Glomerular endothelial cell (primary cell): ENCODE results near the gene BBS4. TPM values are rescaled to one million over a fixed set of nuclear protein-coding genes. Genes with fewer than 3 reads are reported as not detected.

ENCODE experiments used
- DNase-seq: peaks from one replicate; pipeline ENCODE4 v3.0.0-alpha.2; 2011; ENCODE audit warnings: low read depth, low spot score; ENCODE audit errors: extremely low read depth
- total RNA-seq: library from RNA; depleted of rRNA; stranded (reverse); fragments of >200 nt; gene quantifications from 2 replicates; pipeline ENCODE4 v1.2.3, GENCODE V29; 2015

Gene BBS4
- total RNA-seq, 1 donor from 2014 or later = 9.7 TPM

DNA sequence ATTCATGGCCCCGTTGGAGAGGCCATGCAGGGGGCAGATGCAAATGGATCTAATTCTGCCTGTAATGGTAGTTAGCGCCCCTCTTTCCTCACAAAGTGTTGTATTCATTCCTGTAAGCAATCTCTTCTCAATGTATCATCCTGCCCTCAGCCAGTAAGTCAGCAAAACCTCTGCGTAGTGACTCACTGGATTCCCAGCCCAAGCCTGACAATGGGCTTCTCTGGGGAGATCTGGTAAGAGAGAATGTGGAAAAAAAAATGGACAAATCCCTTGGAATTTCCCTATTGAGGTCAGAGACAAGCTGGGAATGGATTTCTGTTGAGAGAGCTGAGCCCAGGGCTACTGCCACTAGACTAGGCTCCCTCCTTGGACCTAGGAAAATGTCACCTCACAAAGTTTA is 72.2 kb downstream of the BBS4 start:
- no peak for DNase-seq

DNA sequence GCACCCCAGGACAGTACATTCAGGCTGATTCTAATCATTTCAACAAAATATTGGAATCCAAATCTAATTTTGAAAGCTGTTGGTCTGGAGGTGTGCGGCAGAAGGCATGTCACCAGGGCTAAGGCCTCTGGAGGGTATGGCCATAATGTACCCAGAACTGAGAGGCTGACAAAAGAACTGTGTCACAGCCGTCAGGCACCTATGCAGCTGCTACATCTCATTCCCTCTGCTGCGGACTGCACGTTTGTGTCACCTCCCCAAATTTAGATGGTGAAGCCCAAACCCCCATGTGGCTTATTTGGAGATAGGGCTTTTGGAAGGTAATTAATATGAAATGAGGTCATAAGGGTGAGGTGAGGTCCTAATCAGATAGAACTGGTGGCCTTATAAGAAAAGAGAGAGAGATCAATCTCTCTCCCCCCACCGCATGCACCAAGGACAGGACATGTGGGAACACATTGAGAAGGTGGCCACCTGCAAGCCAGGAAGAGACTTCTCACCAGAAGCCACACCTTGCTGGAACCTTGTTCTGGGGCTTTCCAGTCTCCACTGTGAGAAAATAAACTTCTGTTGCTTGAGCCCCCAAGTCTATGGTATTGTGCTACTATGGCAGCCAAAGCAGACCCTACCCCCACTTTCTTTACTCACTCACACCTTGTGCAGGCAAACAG is 74.7 kb downstream of the BBS4 start:
- DNase-seq = no peak

DNA sequence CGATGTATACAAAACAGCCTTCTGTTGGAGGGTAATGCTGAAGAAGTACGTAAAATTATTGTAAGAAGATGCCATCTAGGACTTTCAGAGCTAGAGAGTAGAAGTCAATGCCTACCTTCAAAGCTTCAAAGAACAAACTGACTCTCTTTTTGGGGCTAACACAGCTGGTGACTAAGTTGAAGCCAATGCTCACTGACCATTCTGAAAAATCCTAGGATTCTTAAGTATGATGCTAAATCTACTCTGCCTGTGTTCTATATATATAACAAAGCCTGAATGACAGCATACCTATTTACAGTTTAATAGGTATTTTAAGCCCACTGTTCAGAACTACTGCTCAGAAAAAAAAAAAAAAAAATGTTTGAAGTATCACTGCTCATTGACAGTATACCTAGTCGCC is 78.6 kb downstream of the BBS4 start:
- DNase-seq = no peak

DNA sequence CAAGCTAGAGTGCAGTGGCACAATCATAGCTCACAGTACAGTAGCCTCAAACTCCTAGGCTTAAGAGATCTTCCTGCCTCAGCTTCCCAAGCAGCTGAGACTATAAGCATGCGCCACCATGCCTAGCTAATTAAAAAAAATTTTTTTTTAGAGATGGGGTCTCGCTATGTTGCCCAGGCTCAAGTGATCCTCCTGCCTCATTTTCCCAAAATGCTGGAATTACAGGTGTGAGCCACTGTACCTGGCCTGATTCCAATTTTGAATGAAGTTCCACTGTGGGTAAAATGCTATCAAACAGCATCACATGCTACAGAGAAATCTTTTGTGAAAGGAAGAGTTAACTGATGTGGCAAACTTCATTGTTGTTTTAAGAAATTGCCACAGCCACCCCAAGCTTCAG is 80.0 kb downstream of the BBS4 start:
- DNase-seq = no peak

DNA sequence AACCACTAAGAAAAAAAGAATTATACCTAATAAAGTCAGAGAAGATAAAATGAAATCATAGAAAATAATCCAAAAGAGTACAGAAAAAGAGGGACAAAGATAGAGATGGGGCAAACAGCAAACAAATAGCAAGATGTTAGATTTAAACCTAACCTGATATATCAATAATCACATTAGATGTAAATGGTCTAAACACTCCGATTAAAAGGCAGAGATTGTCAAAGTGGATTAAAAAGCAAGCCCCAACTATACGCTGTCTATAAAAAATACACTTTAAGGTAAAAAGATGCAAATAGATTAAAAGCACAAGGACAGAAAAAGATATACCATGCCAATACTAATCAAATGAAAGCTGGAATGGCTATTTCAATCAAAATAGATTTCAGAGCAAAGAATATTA is 80.8 kb downstream of the BBS4 start:
- DNase-seq = no peak

DNA sequence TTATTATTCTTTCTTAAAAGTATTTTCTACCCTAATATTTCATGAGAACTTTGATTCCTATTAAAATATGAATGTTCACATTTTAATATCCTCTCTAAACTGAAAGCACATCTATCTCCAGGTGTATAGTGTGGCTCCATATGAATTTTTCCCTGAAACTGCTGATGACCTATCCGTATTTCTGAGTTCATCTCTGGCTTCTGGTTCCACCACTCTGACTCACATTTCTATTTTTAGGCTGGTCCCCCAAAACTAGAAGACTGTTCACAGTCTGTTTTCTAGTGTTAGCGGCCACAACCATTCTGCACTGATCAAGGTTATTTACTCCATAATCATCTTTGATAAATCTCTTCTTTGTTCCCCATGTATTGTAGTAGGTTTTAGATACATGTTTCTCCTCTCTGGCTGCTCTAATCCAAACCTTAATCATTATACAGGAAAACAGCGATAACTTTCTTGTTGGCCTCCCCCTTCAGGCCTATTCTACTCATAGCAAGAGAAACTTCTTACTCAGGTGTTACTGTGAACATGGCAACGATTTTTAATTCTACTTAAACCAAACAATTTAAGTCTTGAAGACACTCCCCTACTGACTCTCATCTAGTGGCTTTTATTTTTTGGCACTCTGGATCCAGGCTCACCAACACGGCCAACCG is 84.8 kb downstream of the BBS4 start:
- no peak for DNase-seq

DNA sequence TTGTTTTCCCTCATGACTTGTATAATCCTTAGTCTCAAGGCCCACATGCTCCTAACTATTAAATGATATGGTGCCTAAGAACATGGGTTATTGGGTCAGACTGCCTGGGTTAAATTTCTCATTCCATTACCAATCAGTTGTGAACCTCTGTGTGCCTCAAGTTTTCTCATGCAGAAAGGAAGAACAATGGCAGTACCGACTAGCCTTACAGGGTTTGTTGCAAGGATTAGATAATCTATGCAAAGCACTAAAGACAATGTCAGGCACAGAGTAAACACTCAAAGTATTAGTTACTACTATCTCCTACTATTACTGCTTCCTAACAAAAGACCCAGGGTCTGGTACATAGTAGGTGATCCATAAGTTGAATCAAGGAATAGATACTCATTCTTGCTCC is 85.3 kb downstream of the BBS4 start:
- no peak for DNase-seq

DNA sequence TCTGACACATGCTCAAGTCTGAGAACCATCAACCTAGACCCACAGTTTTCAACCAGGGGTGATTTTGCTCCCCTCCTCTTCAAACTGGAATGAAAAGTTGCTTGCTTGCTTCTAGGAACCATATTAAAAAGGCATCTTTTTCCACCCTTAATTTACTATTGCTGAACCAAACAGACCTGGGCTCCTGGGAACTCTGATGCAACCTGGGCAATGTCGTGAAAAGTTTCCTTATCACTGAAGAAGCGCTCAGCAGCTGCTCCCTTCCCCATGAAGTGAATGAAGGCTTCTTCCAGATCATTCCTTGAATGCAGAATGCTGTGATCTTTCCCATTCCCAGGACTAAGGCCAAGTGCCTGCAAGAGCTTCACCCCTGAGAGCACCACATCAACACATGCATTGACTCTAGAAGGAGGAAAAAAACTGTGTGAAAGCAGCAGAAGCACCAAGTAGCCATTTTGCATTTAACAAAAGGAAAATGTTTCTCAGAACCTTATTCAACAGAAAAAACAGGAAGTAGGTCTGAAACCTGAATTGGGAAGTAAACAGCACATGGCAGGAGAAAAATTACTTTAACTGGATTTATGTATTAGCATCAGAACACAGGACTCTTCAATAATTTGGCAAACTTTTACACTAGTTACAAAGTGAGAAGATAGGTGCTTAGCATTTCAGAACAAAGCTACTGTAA is 88.8 kb downstream of the BBS4 start:
- DNase-seq = no peak

DNA sequence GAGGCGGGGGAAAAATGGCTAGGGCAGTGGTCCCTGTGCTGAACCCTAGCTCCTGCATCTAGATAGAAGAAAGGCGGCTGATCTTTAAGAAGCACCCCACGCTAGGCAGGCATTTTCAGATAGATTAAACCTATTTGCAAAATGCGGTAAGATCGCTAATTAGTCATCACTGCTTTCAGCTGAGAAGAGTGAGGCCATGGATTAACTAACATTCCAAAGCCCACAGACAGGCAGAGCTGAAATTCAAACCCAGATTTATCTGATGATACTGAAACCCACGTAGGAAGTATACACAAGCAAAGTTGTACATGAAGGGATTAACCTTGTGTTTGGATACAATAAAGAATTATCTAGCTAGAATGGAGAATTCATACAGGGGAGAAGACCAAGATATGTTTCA is 92.8 kb downstream of the BBS4 start:
- no peak for DNase-seq

DNA sequence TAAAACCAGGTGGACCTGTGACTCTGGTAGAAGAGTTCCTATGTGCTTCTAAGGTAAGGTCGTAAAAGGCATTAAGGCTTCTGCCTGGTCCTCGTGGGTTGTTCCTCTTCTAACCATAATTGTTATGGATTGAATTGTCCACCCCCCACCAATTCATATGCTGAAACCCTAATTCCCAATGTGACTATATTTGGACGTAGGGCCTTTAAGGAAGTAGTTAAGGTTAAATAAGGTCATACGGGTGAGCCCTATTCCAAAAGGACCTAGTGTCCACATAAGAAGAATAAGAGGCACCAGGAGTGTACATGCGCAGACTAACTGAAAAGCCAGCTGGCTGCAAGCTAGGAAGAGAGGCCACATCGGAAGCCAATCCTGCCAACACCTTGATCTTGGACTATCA is 95.6 kb downstream of the BBS4 start:
- DNase-seq = no peak

DNA sequence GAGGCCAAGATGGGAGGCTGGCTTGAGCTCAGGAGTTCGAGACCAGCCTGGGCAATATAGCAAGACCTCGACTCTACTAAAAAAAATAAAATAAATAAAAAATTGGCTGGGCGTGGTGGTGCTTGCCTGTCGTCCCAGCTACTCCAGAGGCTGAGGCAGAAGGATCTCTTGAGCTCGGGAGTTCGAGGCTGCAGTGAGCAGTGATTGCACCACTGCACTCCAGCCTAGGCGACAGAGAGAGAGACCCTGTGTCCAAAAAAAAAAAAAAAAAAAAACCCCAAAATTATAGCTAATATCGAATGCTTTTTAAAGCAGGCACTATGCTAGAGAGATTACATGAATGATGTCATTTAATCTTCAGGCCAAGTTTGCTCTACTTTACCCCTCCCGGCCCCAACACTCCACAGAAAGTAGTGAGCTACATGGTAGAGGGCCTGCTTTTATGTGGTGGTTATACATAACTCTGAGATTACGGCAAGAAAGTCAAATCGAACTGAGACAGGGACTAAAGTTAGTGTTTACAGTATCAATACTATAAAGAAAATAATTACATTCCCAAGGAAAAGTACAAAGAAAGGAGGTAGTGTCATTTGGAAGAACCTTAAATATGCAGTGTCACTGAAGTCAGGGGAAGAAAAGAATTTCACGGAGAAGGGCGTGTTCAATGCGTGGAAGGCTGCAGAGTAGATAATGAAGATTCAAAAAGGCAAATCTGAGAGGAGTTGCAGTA is 96.4 kb downstream of the BBS4 start:
- DNase-seq = no peak

DNA sequence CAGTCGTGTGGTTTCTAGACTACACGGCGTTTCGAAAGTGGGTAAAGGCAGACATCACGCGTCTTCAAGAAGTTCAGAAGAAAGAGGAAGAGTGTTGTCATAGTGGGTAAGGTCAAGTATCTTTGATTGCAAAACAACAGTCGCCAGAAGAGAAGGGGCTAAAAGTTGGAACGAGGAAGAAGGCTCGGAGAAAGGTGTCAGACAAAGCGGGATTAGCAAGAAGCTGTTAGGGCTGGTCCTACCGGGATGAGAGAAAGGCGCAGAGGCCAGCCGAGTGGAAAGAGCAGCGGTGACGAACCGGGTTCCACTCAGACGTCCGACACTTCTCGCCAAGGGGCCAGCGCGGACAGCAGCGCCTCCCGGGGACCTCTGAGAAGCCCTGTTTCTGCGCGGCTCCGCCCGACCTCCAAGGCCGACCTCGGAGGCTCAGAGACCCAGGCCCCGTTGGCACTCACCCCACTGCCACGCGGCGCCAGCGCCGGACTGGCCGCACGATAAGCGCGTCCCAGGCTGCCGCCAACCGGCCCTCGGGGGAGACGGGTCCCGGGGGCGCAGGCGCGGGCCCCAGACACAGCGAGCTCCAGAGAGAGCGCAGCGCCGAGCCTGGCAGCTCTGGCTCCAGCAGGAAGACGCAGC is 97.1 kb downstream of the BBS4 start:
- DNase-seq = no peak

DNA sequence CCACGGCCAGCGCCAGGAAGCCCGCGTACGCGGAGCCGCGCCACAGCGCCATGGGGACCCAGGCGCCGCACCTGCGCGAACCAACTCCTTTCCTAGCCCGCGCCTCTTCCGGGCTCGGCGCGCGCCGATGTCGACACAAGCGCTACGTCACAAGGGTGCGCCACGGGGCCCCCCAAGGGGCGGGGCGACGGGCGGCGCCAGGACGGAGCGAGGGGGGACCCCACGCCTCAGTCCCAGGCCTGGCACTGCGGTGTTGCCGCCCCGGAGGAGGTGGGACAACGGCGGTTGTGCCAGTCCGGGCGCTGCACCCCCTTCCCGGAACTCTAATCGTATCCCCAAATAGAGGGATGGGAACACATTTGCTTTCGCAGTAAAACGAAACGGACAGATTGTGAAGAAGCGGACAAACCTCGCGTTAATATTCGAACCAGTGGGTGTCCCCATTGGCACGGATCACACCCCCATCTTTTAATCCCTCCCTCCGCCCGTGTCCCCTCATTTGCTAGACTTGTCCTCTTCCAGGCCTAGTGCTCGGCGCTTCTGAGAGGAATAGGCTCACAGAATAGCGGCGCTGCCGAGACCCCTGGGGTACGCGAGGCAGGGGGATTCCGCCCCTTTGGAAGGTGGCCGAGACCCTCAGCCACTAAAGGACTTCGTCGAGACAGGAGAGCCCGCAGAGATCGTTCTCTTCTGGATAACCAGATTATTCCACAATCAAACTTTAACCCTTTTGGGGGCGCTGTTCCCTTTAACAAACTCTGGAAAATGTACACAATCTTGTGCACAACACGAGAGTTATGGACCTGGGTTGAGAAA is 97.8 kb downstream of the BBS4 start, which contains the start of gene ADPGK:
Gene ADPGK, minus strand, starts transcription at position 119 of the 816 bp plus-strand sequence. Its CDS starts 67 bp downstream, at position 52.
- DNase-seq = peak; percentile 60

DNA sequence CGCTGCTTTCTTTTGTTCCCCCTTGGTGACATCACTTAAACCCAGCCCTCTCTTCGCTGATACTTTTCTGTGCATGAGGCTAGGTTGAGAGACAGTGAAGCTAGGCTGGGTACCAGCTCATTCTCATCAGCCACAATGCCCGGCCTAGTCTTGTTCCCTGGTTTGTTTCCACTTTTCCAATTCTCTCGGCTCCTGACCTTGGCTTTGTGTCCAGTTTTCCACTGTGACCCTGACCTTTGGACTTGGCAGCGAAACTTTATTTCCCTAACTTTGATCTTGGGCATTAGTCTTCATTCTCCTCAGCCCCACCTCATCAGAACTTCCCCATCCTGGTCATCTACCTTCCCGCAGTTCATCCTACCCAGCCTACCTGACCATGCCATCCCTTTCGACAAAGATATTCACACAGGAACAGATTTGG is 98.5 kb downstream of the BBS4 start:
- no peak for DNase-seq

DNA sequence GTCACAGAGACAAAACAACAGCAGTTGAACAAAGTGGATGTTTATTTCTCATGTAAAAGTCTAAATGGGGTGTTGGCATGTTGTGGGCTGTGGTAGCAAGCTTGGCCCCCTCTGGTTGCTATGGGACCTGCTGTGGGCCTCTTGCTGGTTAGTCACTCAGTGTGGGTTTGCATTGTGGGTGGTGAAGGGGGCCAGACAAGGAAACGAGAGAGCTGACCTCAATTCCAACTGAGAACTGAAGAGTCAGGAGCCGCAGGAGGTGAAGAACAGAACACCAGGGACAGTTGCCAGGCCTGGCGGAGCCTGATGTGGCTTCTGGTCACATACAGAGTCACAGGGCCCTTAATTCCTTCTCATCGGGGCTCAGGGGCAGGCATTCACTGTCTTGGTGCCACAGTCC is 99.4 kb downstream of the BBS4 start:
- DNase-seq = no peak

DNA sequence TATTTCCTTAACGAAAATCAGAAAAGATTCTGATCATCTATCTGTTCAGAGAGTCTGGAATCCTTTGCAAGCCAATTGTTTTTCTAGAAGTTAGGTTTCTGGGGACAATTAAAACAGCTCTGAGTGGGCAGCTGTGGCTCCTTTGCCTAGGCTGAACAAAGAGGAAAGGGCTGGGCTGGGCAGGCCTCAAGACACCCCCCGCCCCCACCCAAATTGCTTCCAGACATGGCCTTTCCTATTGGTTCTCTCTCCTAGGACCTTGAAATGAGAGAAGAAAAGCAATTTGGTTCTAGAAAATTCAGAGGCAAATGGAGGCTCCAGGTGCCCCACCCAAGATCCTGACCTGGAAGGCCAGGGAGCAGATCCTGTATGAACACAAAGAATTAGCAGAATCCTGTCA is 99.8 kb downstream of the BBS4 start:
- DNase-seq = no peak

DNA sequence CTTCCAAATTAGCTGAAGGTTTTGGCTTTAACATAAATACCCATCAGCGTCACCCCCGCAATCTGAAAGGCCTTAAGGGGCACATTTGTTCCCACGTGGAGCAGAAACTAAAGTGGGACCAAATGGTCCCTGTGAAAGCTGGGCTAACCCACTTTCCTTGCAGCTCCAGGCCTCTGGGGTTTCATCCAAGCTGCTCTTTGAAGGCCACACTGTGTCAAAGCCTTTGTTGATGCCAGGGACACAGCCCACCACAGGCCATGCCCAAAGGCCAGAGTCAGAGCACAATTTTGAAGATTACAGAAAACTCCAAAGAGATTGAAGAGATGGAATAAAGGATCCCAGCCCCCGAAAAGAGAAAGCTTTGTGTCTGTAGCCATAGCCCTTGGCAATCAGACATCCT is 100.2 kb downstream of the BBS4 start:
- no peak for DNase-seq

DNA sequence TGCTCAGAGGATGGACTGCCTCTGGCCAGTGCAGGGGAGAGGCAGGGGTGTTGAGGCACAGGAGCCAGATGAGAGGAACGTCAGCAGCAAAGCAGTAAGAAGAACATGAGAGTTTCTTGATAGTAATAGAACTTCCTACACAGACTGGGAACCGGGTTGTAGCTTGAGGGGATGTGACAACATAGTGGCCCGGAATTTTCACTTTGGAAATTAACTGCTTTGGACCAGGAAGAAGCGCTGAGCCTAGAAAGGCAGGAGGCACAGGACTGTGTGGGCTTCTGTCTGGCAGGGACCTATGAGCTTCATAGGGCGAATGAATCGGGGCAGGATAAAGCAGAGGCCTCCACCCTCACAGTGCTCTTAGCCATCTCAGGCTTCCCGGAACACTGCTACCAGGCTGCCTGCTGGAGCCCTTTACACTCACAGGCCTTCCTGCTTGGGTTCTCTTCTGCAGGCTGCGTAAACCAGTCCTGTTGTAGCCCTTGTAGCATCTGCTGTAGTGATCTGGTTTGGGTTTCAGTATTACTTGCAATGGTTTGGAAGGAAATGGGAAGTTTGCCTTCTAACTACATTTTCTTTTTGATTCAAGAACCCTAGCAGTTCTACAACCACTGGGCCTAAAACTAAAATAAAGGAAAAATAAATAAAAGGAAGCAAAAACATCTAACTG is 100.8 kb downstream of the BBS4 start:
- no peak for DNase-seq

DNA sequence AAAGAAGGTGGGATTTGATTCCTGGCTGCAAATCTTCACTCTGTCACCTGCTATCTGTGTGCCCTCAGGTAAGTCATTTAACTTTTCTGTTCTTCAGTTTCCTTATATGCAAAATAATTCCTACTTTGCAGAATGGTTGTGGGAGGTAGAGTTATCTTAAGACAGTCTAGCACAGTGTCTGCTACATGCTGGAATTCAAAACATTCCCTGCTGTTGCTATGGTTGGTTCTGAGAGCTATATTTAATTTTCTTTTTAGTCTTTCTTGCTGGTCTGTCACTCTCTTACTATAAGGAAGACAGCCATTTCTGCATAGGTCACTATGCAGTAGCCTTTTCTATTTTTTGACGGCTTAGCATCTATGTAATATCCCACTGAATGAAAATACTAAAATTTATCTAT is 101.5 kb downstream of the BBS4 start:
- no peak for DNase-seq
